Measurements from ENCODE around the gene ZFAND3. TPM values are rescaled to one million over a fixed set of nuclear protein-coding genes. Genes with fewer than 3 reads are reported as not detected.

ZFAND3 gene
- polyA plus RNA-seq, 1 donor (not counting 4 experiments of a cell fraction or from before 2014, with no cell fraction given) = 19.6 TPM

DNA sequence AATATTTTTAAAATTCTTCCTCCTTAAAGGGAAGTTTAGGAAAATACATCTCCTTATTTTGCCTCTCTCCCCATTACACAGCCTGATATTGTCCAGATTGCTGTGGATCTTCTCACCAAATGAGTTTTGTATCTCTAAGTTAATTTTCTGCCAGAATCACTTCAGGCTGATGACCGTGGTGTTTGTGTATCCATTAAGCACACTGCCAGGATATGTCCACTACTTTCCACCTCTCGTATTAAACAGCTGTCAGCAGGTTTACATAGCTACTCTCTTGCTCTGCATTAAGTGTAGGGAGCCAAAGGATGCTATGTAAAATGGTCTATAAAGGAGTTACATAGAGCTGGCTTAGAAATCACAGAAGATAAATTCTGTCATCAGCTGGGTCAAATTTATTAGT, 201.1 kb downstream of the ZFAND3 start:
- H3K27ac ChIP-seq (ENCODE audit: control insufficient read depth, insufficient read depth, low read length) = no peak overlapping the region
- peaks cover 21% of the 10 kb centered on the region for H3K79me2 ChIP-seq (ENCODE audit: control insufficient read depth, insufficient read depth, low read length)
- DNase-seq (ENCODE audit: low read depth, low spot score) = no peak
- no peak overlapping the region for H3K4me2 ChIP-seq (ENCODE audit: control insufficient read depth, extremely low read depth, insufficient read depth, low read depth, low read length)
- no peak overlapping the region for H3K4me3 ChIP-seq (ENCODE audit: control insufficient read depth in 2 of 3, extremely low read depth in 1 of 3, insufficient read depth in 2 of 3, low read depth in 1 of 3, low read length in 3 of 3)
- dilution Hi-C loops (cut with MboI; ENCODE audit: extremely low pct_ligation_motif_present, low sequenced_read_pairs) = no loop called here
- H3K27me3 ChIP-seq (ENCODE audit: control insufficient read depth, extremely low read depth, insufficient read depth, low read length) = no peaks in the 10 kb centered on the region
- H3K9ac ChIP-seq (ENCODE audit: control insufficient read depth, extremely low read depth, insufficient read depth, low read length) = no peak overlapping the region
- H3K4me1 ChIP-seq (ENCODE audit: control insufficient read depth, extremely low read depth, insufficient read depth, low read length) = no peaks in the 10 kb centered on the region
- no peaks in the 10 kb centered on the region for H3K9me3 ChIP-seq (ENCODE audit: control insufficient read depth, low read depth, low read length)
- TF ChIP-seq EZH2 (IDR thresholded peaks at IDR 0.05; ENCODE audit: low read length) = no peak
- TF ChIP-seq, protein P1, sequence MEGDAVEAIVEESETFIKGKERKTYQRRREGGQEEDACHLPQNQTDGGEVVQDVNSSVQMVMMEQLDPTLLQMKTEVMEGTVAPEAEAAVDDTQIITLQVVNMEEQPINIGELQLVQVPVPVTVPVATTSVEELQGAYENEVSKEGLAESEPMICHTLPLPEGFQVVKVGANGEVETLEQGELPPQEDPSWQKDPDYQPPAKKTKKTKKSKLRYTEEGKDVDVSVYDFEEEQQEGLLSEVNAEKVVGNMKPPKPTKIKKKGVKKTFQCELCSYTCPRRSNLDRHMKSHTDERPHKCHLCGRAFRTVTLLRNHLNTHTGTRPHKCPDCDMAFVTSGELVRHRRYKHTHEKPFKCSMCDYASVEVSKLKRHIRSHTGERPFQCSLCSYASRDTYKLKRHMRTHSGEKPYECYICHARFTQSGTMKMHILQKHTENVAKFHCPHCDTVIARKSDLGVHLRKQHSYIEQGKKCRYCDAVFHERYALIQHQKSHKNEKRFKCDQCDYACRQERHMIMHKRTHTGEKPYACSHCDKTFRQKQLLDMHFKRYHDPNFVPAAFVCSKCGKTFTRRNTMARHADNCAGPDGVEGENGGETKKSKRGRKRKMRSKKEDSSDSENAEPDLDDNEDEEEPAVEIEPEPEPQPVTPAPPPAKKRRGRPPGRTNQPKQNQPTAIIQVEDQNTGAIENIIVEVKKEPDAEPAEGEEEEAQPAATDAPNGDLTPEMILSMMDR (optimal IDR thresholded peaks at IDR 0.05 in 1 of 3, IDR thresholded peaks at IDR 0.05 in 1 of 3, conservative IDR thresholded peaks at IDR 0.05 in 1 of 3; ENCODE audit: extremely low read depth in 1 of 3, insufficient read depth in 2 of 3, low read length in 3 of 3) = no peak
- H3K36me3 ChIP-seq (ENCODE audit: control insufficient read depth in 2 of 2, extremely low read depth in 1 of 2, insufficient read depth in 2 of 2, low read length in 2 of 2) = peaks cover 0 to 3% of the 10 kb centered on the region in 2 experiments
- H2AFZ ChIP-seq (ENCODE audit: control insufficient read depth, low read length) = no peak overlapping the region
- peaks cover 4% of the 10 kb centered on the region for H3K9me1 ChIP-seq (ENCODE audit: control insufficient read depth, extremely low read depth, insufficient read depth, low read length)
- H4K20me1 ChIP-seq (ENCODE audit: control insufficient read depth, extremely low read depth, insufficient read depth, low read length) = peaks cover 7% of the 10 kb centered on the region
- no peak for FAIRE-seq

DNA sequence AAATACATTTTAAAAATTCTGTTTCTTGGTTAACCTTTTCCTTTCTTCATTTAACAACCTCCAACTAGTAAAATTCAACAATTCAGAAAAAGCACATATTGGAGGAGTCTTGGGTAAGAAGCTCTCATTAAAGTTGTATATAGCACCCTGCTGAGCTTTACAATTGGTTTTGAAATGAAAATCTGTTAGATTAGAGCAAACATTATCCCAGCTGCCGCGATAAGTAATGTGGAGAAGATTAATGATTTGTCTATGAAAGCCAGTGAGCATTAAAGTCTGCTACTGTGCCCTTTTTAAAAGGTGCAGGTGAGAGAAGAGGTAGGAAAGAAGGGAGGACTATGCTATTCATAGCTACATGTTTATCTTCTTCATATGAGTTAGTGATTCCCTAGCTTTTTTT, 201.5 kb downstream of the ZFAND3 start:
- no peak for FAIRE-seq
- Histone ChIP-seq H3K4me2 (ENCODE audit: control insufficient read depth, extremely low read depth, insufficient read depth, low read depth, low read length) (no peak overlapping the region), H3K4me1 (ENCODE audit: control insufficient read depth, extremely low read depth, insufficient read depth, low read length) (no peaks in the 10 kb centered on the region), H3K36me3 (ENCODE audit: control insufficient read depth in 2 of 2, extremely low read depth in 1 of 2, insufficient read depth in 2 of 2, low read length in 2 of 2) (peaks cover 0 to 3% of the 10 kb centered on the region in 2 experiments), H4K20me1 (ENCODE audit: control insufficient read depth, extremely low read depth, insufficient read depth, low read length) (peaks cover 8% of the 10 kb centered on the region), H3K9me1 (ENCODE audit: control insufficient read depth, extremely low read depth, insufficient read depth, low read length) (peaks cover 4% of the 10 kb centered on the region), H2AFZ (ENCODE audit: control insufficient read depth, low read length) (no peak overlapping the region), H3K27ac (ENCODE audit: control insufficient read depth, insufficient read depth, low read length) (no peak overlapping the region), H3K27me3 (ENCODE audit: control insufficient read depth, extremely low read depth, insufficient read depth, low read length) (no peaks in the 10 kb centered on the region), H3K9ac (ENCODE audit: control insufficient read depth, extremely low read depth, insufficient read depth, low read length) (no peak overlapping the region), H3K79me2 (ENCODE audit: control insufficient read depth, insufficient read depth, low read length) (peaks cover 20% of the 10 kb centered on the region), H3K4me3 (ENCODE audit: control insufficient read depth in 2 of 3, extremely low read depth in 1 of 3, insufficient read depth in 2 of 3, low read depth in 1 of 3, low read length in 3 of 3) (no peak overlapping the region), H3K9me3 (ENCODE audit: control insufficient read depth, low read depth, low read length) (no peaks in the 10 kb centered on the region)
- dilution Hi-C loops (cut with MboI; ENCODE audit: extremely low pct_ligation_motif_present, low sequenced_read_pairs) = no loop called here
- TF ChIP-seq, protein P1 (optimal IDR thresholded peaks at IDR 0.05 in 1 of 3, IDR thresholded peaks at IDR 0.05 in 1 of 3, conservative IDR thresholded peaks at IDR 0.05 in 1 of 3; ENCODE audit: extremely low read depth in 1 of 3, insufficient read depth in 2 of 3, low read length in 3 of 3) = no peak
- DNase-seq (ENCODE audit: low read depth, low spot score) = no peak

Measured in keratinocyte (primary cell).